ENCODE results near the gene MYO16.

- TF ChIP-seq POLR2A (IDR thresholded peaks at IDR 0.05) (no peak), CTCF (IDR thresholded peaks at IDR 0.05) (no peak)
These were observed 578.2 kb downstream of the MYO16 start for GRCh38 chr13:109207622-109208021.
